K562 (cell line): ENCODE results near the gene MMRN1. TPM values are rescaled to one million over a fixed set of nuclear protein-coding genes. Genes with fewer than 3 reads are reported as not detected.
A peak's percentile ranks its signal among the peaks of the same experiment; 100 is the strongest.

Experiments used
- ATAC-seq: fragments of 200-7000 bp; cut with Tn5 transposase; 3 replicates; pipeline ENCODE4 v1.9.1; 2020; ENCODE audit warnings: moderate library complexity
- BruUV-seq: library from RNA; stranded (reverse); fragments of 400-500 nt; replicated peaks from 2 replicates; lab custom pipeline; 2021; lab: Mats Ljungman, UMichigan
- CTCF ChIA-PET: fragments of 300-600 bp; formaldehyde crosslinking; extraction: SDS; loops from one replicate; lab custom pipeline; 2021; ENCODE audit warnings: low intra/inter-chr PET ratio; lab: Yijun Ruan, JAX
- POLR2A ChIA-PET: fragments of 300-600, 350-650 bp; sonication (Branson Sonifier 250); formaldehyde crosslinking; extraction: SDS; loops from one replicate; lab custom pipeline; 2021; ENCODE audit warnings: antibody characterized with exemption, inconsistent platforms; lab: Yijun Ruan, JAX
- DNase-seq, 4 experiments: peaks; one replicate each; pipeline versions ENCODE4 v3.0.0 to v3.0.0-alpha.2; 2011 to 2018; ENCODE audit warnings: low spot score in 3 of 4, mixed read lengths in 3 of 4; ENCODE audit errors: extremely low read depth in 1 of 4
- FAIRE-seq: peaks from 2 replicates; lab custom pipeline; 2011; peaks lifted over from hg19 to GRCh38; lab: Jason Lieb, UNC
- H2AFZ ChIP-seq: 2 replicates; pipeline ENCODE4 v1.6.0; 2011; ENCODE audit warnings: low read depth, low read length, control low read depth, inconsistent platforms
- H3K27ac ChIP-seq: fragments of 200-600 bp; 3 replicates; pipeline ENCODE4 v1.8.0; 2011; ENCODE audit warnings: low read depth, mild to moderate bottlenecking, control low read depth, inconsistent platforms, low read length, moderate library complexity, mixed read lengths; ENCODE audit errors: extremely low read depth
- H3K27me3 ChIP-seq, 2 experiments: fragments of 300-600 bp in 1 of 2; 2 replicates in 1 of 2; 3 replicates in 1 of 2; pipeline versions ENCODE4 v1.6.0 to v1.8.0; 2011; ENCODE audit warnings: inconsistent platforms in 2 of 2, low read length in 2 of 2, mild to moderate bottlenecking in 1 of 2, mixed read lengths in 1 of 2, moderate library complexity in 1 of 2; ENCODE audit not compliant: control insufficient read depth in 2 of 2, insufficient read depth in 2 of 2
- H3K36me3 ChIP-seq: fragments of 300-600 bp; 3 replicates; pipeline ENCODE4 v1.8.0; 2011; ENCODE audit warnings: mild to moderate bottlenecking, low read length, inconsistent platforms; ENCODE audit not compliant: control insufficient read depth, insufficient read depth
- H3K4me1 ChIP-seq, 2 experiments: fragments of 200-600 bp in 1 of 2; replicated peaks in 1 of 2; 2 replicates in 1 of 2; 3 replicates in 1 of 2; pipeline versions ENCODE4 v1.5.1 to v1.8.0; 2011; ENCODE audit warnings: inconsistent platforms in 2 of 2, low read length in 2 of 2, mild to moderate bottlenecking in 1 of 2, mixed read lengths in 1 of 2, moderate library complexity in 1 of 2; ENCODE audit not compliant: control insufficient read depth in 2 of 2, insufficient read depth in 2 of 2
- H3K4me2 ChIP-seq: 2 replicates; pipeline ENCODE4 v1.6.1; 2011; ENCODE audit warnings: low read length, control low read depth, inconsistent platforms, mixed read lengths; ENCODE audit not compliant: insufficient read depth
- H3K4me3 ChIP-seq: fragments of 200-600 bp; sonication (generic), shearing (Covaris generic); 2 replicates; pipeline ENCODE4 v1.5.1; 2016; ENCODE audit warnings: control low read depth, inconsistent platforms
- H3K79me2 ChIP-seq: fragments of 200-600 bp; 3 replicates; pipeline ENCODE4 v1.8.0; 2011; ENCODE audit warnings: low read length, inconsistent platforms; ENCODE audit not compliant: control insufficient read depth, insufficient read depth
- H3K9ac ChIP-seq, 2 experiments: 2 replicates each; pipeline versions ENCODE4 v1.6.0 to v1.6.1; 2011; ENCODE audit warnings: low read depth in 2 of 2, low read length in 2 of 2, control low read depth in 1 of 2, inconsistent platforms in 1 of 2, mild to moderate bottlenecking in 1 of 2, mixed read lengths in 1 of 2; ENCODE audit not compliant: insufficient read depth in 1 of 2
- H3K9me1 ChIP-seq: one replicate; pipeline ENCODE4 v1.6.0; 2011; ENCODE audit warnings: inconsistent platforms, mild to moderate bottlenecking, low read length, moderate library complexity; ENCODE audit not compliant: control insufficient read depth, insufficient read depth
- H3K9me3 ChIP-seq: replicated peaks from 2 replicates; pipeline ENCODE4 v1.5.1; 2011; ENCODE audit warnings: low read depth, low read length, inconsistent platforms; ENCODE audit not compliant: control insufficient read depth, insufficient read depth
- H4K20me1 ChIP-seq: replicated peaks from 2 replicates; pipeline ENCODE4 v1.6.1; 2011; ENCODE audit warnings: low read length, inconsistent platforms, mixed read lengths; ENCODE audit not compliant: control insufficient read depth, insufficient read depth
- CBX1 ChIP-seq: sonication (generic); IDR thresholded peaks from 2 replicates; pipeline ENCODE4 v1.6.1; 2016; ENCODE audit warnings: antibody characterized with exemption, low read depth, mild to moderate bottlenecking
- DACH1 ChIP-seq: fragments of 450-650 bp; IDR thresholded peaks from 2 replicates; pipeline ENCODE4 v1.6.1; 2018; ENCODE audit not compliant: partially characterized antibody
- ELF4 ChIP-seq: fragments of 450-650 bp; formaldehyde crosslinking; IDR thresholded peaks from 2 replicates; pipeline ENCODE4 v1.4.0; 2022; ENCODE audit warnings: missing genetic modification characterization
- KAT8 ChIP-seq: fragments of 450-650 bp; IDR thresholded peaks from 2 replicates; pipeline ENCODE4 v1.6.1; 2016; ENCODE audit warnings: low read depth, mild to moderate bottlenecking
- NFYB ChIP-seq: IDR thresholded peaks from 2 replicates; pipeline ENCODE4 v1.6.1; 2011; ENCODE audit warnings: mild to moderate bottlenecking, moderate library complexity; ENCODE audit not compliant: insufficient read length; ENCODE audit errors: extremely low read depth
- NR3C1 ChIP-seq: sonication (generic); formaldehyde crosslinking; IDR thresholded peaks from 2 replicates; pipeline ENCODE4 v1.8.1; 2022; ENCODE audit warnings: missing genetic modification reagents
- PRMT5 ChIP-seq: sonication (generic); formaldehyde crosslinking; IDR thresholded peaks from 2 replicates; pipeline ENCODE4 v1.5.0; 2020; ENCODE audit warnings: missing genetic modification reagents
- PRPF4 ChIP-seq: fragments of 200-400 bp; formaldehyde crosslinking; IDR thresholded peaks from one replicate; pipeline ENCODE4 v1.6.1; 2017; ENCODE audit warnings: low read length, low read depth, mild to moderate bottlenecking; ENCODE audit not compliant: insufficient read depth, poor library complexity, severe bottlenecking
- TBL1XR1 ChIP-seq, 2 experiments: IDR thresholded peaks; 2 replicates each; pipeline ENCODE4 v1.6.1; 2012; ENCODE audit warnings: improper control_type of control experiment in 2 of 2, low read length in 2 of 2, mild to moderate bottlenecking in 1 of 2
- ZNF561 ChIP-seq: fragments of 450-650 bp; formaldehyde crosslinking; conservative IDR thresholded peaks from 2 replicates; pipeline ENCODE4 v1.4.0; 2020; ENCODE audit warnings: mild to moderate bottlenecking, moderate library complexity
- WGBS: fragments of 100-300 bp; shearing (Covaris generic); methylation state at CpG from one replicate; pipeline ENCODE4 v1.1.6; 2016; ENCODE audit warnings: low coverage, mixed read lengths; ENCODE audit not compliant: insufficient coverage; ENCODE audit errors: missing lambda C conversion rate; 5-methylcytosine and 5-hydroxymethylcytosine counted together
- in situ Hi-C: fragments of 300-500 bp; cut with MboI; formaldehyde crosslinking; loops from 4 replicates; pipeline ENCODE4 v1.15.0; 2018; ENCODE audit warnings: inconsistent platforms, mixed read lengths
- intact Hi-C: fragments of 100-400 bp; cut with micrococcal nuclease; formaldehyde crosslinking; loops from 2 replicates; pipeline ENCODE4 v1.14.2; 2022
- polyA plus RNA-seq, 8 experiments: library from polyadenylated mRNA; depleted of rRNA in 4 of 8; stranded (reverse) in 5 of 8; unstranded in 3 of 8; fragments of >200 nt; fragmentation: Nextera tagmentation in 2 of 8; fragmentation: Illumina TruSeq in 1 of 8; extraction: Ambion mirVana in 2 of 8; extraction: Trizol in 1 of 8; gene quantifications; 2 replicates each; pipeline versions ENCODE4 v1.2.1 to v1.2.3, GENCODE V29; 2011 to 2014; ENCODE audit warnings: inconsistent platforms in 1 of 8, missing spikeins in 1 of 8
- total RNA-seq, 7 experiments: library from RNA; depleted of rRNA in 6 of 7; stranded (reverse); fragments of >200 nt in 6 of 7; fragmentation: Illumina TruSeq in 2 of 7; extraction: Trizol in 2 of 7; gene quantifications; 2 replicates each; pipeline versions ENCODE4 v1.2.1 to v1.2.3, GENCODE V29; 2011 to 2021; ENCODE audit warnings: low replicate concordance in 1 of 7
- TF ChIP-seq, protein P1 (sequence below): fragments of 450-650 bp; IDR thresholded peaks from 2 replicates; pipeline ENCODE4 v1.6.1; 2016; ENCODE audit warnings: low read depth
- TF ChIP-seq, protein P2 (sequence below): sonication (generic); formaldehyde crosslinking; IDR thresholded peaks from 2 replicates; pipeline ENCODE4 v1.8.0; 2022; ENCODE audit warnings: missing genetic modification reagents, mild to moderate bottlenecking, borderline replicate concordance

Gene MMRN1
- total and polyA plus RNA-seq, 9 of the 15 experiments (the other 6 are each of a cell fraction or from before 2014, with no cell fraction given) = 0.01 to 0.06 (median 0.02) TPM; not detected in 6

DNA sequence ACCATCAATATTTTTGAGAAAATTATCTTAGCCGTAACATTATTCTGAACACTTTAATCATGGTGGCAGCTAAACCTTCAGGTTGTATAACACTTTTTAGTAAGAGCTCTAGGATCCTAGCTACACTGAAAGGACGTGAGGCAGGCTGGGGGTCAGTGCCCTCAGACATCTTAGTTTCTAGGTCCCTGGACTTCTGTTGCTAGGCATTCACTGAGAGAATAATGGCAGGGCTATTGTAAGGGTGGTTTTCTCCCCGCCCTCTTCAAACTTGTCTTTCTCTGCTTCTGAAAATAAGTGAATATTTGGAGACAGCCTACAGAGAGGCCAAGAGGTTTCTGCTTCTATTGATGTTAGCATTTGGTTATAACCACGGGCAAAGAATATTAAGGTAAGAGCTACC, 15.4 kb upstream of the MMRN1 start:
- intact Hi-C loops = no loop called here
- Histone ChIP-seq H3K4me1 (no peaks in the 10 kb centered on the region), H3K79me2 (no peaks in the 10 kb centered on the region), H3K9me3 (no peaks in the 10 kb centered on the region), H4K20me1 (no peaks in the 10 kb centered on the region), H3K4me3 (no peak overlapping the region), H3K27ac (no peak overlapping the region), H3K9ac (no peak overlapping the region), H3K27me3 (no peaks in the 10 kb centered on the region), H3K4me2 (no peak overlapping the region), H3K36me3 (no peaks in the 10 kb centered on the region), H3K9me1 (no peaks in the 10 kb centered on the region), H2AFZ (0 out of 2 replicates have a peak overlapping the region, but pooled peaks have one; percentile 40)
- in situ Hi-C loops = no loop called here
- DNase-seq (no peak), ATAC-seq (no peak), FAIRE-seq (no peak)
- no TSS peak for BruUV-seq
- ChIA-PET POLR2A (no interaction called here), CTCF (no interaction called here)
- 20% methylated on average over 4 of the region's 4 CpGs for WGBS
- TF ChIP-seq, protein P1, sequence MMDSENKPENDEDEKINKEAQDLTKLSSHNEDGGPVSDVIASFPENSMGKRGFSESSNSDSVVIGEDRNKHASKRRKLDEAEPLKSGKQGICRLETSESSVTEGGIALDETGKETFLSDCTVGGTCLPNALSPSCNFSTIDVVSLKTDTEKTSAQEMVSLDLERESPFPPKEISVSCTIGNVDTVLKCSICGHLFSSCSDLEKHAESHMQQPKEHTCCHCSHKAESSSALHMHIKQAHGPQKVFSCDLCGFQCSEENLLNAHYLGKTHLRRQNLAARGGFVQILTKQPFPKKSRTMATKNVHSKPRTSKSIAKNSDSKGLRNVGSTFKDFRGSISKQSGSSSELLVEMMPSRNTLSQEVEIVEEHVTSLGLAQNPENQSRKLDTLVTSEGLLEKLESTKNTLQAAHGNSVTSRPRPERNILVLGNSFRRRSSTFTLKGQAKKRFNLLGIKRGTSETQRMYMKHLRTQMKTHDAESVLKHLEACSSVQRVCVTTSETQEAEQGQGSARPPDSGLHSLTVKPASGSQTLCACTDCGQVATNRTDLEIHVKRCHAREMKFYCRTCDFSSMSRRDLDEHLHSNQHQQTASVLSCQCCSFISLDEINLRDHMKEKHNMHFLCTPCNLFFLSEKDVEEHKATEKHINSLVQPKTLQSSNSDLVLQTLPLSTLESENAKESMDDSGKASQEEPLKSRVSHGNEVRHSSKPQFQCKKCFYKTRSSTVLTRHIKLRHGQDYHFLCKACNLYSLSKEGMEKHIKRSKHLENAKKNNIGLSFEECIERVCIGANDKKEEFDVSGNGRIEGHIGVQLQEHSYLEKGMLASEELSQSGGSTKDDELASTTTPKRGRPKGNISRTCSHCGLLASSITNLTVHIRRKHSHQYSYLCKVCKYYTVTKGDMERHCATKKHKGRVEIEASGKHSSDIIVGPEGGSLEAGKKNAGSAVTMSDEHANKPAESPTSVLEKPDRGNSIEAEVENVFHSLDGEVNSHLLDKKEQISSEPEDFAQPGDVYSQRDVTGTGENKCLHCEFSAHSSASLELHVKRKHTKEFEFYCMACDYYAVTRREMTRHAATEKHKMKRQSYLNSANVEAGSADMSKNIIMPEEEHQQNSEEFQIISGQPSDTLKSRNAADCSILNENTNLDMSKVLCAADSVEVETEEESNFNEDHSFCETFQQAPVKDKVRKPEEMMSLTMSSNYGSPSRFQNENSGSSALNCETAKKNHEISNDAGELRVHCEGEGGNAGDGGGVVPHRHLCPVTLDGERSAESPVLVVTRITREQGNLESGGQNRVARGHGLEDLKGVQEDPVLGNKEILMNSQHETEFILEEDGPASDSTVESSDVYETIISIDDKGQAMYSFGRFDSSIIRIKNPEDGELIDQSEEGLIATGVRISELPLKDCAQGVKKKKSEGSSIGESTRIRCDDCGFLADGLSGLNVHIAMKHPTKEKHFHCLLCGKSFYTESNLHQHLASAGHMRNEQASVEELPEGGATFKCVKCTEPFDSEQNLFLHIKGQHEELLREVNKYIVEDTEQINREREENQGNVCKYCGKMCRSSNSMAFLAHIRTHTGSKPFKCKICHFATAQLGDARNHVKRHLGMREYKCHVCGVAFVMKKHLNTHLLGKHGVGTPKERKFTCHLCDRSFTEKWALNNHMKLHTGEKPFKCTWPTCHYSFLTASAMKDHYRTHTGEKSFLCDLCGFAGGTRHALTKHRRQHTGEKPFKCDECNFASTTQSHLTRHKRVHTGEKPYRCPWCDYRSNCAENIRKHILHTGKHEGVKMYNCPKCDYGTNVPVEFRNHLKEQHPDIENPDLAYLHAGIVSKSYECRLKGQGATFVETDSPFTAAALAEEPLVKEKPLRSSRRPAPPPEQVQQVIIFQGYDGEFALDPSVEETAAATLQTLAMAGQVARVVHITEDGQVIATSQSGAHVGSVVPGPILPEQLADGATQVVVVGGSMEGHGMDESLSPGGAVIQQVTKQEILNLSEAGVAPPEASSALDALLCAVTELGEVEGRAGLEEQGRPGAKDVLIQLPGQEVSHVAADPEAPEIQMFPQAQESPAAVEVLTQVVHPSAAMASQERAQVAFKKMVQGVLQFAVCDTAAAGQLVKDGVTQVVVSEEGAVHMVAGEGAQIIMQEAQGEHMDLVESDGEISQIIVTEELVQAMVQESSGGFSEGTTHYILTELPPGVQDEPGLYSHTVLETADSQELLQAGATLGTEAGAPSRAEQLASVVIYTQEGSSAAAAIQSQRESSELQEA = no peak
- no peak for TF ChIP-seq ELF4 (CRISPR knock-in tag)
- no peak for TF ChIP-seq NR3C1 (CRISPR knock-in tag)
- no peak for TF ChIP-seq PRMT5 (CRISPR knock-in tag)
- TF ChIP-seq, protein P2, sequence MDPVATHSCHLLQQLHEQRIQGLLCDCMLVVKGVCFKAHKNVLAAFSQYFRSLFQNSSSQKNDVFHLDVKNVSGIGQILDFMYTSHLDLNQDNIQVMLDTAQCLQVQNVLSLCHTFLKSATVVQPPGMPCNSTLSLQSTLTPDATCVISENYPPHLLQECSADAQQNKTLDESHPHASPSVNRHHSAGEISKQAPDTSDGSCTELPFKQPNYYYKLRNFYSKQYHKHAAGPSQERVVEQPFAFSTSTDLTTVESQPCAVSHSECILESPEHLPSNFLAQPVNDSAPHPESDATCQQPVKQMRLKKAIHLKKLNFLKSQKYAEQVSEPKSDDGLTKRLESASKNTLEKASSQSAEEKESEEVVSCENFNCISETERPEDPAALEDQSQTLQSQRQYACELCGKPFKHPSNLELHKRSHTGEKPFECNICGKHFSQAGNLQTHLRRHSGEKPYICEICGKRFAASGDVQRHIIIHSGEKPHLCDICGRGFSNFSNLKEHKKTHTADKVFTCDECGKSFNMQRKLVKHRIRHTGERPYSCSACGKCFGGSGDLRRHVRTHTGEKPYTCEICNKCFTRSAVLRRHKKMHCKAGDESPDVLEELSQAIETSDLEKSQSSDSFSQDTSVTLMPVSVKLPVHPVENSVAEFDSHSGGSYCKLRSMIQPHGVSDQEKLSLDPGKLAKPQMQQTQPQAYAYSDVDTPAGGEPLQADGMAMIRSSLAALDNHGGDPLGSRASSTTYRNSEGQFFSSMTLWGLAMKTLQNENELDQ (CRISPR knock-in tag) = no peak
- TF ChIP-seq KAT8 = no peak
- TF ChIP-seq NFYB = no peak
- no peak for TF ChIP-seq ZNF561 (CRISPR knock-in tag)
- no peak for TF ChIP-seq CBX1
- TF ChIP-seq TBL1XR1 (IDR thresholded peaks at IDR 0.05; ENCODE audit: low read length in 2 of 2) = no peak
- no peak for TF ChIP-seq DACH1
- no peak for TF ChIP-seq PRPF4
